Endothelial cell of umbilical vein (primary cell): ENCODE measurements around the gene KPNA1.

Source experiments
- CTCF ChIP-seq, 2 donors: IDR thresholded peaks; 1 replicate in 1 of 2; 2 replicates in 1 of 2; pipeline ENCODE4 v1.5.1; 2011; ENCODE audit warnings: low read length in 2 of 2, mild to moderate bottlenecking in 2 of 2, moderate library complexity in 2 of 2, control low read depth in 1 of 2, inconsistent platforms in 1 of 2, low read depth in 1 of 2; ENCODE audit not compliant: insufficient read depth in 1 of 2; ENCODE audit errors: extremely low read depth in 1 of 2
- EZH2 ChIP-seq: IDR thresholded peaks from 2 replicates; pipeline ENCODE4 v1.6.1; 2012; ENCODE audit warnings: borderline replicate concordance, low read depth, mild to moderate bottlenecking, moderate library complexity, low read length, inconsistent platforms; ENCODE audit not compliant: severe bottlenecking
- FOS ChIP-seq: IDR thresholded peaks from 2 replicates; pipeline ENCODE4 v1.6.1; 2011; ENCODE audit warnings: mild to moderate bottlenecking, low read length, moderate library complexity, borderline replicate concordance; ENCODE audit not compliant: insufficient read depth
- GATA2 ChIP-seq: IDR thresholded peaks from 2 replicates; pipeline ENCODE4 v1.7.0; 2011; ENCODE audit warnings: low read depth, mild to moderate bottlenecking, moderate library complexity, mixed read lengths, low read length; ENCODE audit not compliant: insufficient read length, insufficient read depth
- MAX ChIP-seq: IDR thresholded peaks from 2 replicates; pipeline ENCODE4 v1.6.1; 2011; ENCODE audit not compliant: insufficient read depth, insufficient read length
- MYC ChIP-seq: IDR thresholded peaks from one replicate; pipeline ENCODE4 v1.6.1; 2011; ENCODE audit warnings: mild to moderate bottlenecking, low read depth, low read length
- POLR2A ChIP-seq: IDR thresholded peaks from 2 replicates; pipeline ENCODE4 v1.6.1; 2012; ENCODE audit warnings: low read depth, mild to moderate bottlenecking, control low read depth, low read length
- POLR2AphosphoS5 ChIP-seq: IDR thresholded peaks from 2 replicates; pipeline ENCODE4 v1.6.1; 2012; ENCODE audit warnings: low read depth, mild to moderate bottlenecking, control low read depth, low read length, moderate library complexity; ENCODE audit not compliant: insufficient read depth

- TF ChIP-seq EZH2 (no peak), MAX (no peak), CTCF (IDR thresholded peaks at IDR 0.05; ENCODE audit: extremely low read depth in 1 of 2, insufficient read depth in 1 of 2, low read depth in 1 of 2, low read length in 2 of 2) (no peak), FOS (no peak), POLR2A (no peak), GATA2 (no peak), MYC (no peak), POLR2AphosphoS5 (no peak)
These were observed 16.6 kb downstream of the KPNA1 start for GRCh38 chr3:122498152-122498551.
